ENCODE measurements around the gene ELP5.

Gene ELP5

DNA sequence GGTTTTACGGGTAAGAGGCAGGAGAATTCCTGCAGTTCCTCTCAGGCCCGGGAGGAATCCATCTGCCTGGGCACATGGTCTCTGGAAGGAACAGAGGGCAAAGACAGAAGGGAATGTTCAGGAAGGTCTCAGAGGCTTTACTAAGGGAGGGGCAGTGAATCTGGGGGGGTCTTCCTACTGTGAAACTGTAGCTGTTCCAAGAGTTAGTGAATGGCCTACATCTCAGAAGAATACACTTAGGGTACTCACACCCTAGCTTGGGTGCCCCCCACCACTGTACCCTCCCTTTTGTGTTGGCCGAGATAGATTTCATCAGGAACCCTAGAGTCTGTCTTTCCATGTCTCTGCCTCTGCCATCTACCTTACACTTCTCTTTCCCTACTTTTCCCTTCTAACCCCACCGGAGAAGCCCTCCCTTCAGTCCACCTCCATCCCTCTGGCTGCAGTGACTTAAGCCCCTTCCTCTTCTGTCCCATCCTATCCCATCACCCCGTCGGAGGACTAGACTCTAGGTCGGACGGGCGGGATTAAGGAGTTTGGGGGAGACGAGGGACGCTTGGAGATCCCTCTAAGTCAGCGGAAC, 32.7 kb upstream of the ELP5 start:
- DNase-seq: peak; percentile 30 to 35

DNA sequence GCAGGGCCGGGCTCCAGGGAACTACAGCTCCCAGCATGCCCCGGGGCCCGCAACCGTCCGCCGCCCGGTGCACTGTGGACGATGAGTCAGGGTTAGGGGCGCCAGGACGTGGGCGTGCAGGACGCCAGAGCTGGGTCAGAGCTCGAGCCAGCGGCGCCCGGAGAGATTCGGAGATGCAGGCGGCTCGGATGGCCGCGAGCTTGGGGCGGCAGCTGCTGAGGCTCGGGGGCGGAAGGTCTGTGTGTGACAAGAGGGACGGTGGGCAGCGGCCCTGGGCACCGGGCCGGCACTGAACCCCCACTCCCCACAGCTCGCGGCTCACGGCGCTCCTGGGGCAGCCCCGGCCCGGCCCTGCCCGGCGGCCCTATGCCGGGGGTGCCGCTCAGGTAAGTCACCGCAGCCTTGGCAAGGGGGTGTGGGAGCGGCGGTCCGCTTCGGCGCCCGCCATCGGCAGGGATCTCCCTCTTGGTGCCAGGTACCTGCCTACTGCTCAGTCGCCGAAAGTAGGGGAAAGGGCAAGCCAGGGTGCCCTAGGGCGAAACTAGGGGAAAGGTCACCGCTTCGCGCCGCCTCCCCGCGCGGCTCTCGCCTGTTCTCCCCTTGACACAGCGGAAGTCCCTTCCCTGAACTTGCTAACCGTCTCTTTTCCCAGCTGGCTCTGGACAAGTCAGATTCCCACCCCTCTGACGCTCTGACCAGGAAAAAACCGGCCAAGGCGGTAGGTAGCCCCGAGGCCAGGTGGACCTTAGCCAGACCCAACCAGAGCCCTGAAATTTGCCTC, 32.0 kb upstream of the ELP5 start, which contains the start of the genes ACADVL and DLG4:
TSS of gene ACADVL (plus strand) at position 127 of the 781 bp plus-strand sequence. CDS start at position 174, 47 bp downstream.
TSS of gene DLG4 (minus strand) at position 25 of the 781 bp plus-strand sequence.
- DNase-seq: no peak

DNA sequence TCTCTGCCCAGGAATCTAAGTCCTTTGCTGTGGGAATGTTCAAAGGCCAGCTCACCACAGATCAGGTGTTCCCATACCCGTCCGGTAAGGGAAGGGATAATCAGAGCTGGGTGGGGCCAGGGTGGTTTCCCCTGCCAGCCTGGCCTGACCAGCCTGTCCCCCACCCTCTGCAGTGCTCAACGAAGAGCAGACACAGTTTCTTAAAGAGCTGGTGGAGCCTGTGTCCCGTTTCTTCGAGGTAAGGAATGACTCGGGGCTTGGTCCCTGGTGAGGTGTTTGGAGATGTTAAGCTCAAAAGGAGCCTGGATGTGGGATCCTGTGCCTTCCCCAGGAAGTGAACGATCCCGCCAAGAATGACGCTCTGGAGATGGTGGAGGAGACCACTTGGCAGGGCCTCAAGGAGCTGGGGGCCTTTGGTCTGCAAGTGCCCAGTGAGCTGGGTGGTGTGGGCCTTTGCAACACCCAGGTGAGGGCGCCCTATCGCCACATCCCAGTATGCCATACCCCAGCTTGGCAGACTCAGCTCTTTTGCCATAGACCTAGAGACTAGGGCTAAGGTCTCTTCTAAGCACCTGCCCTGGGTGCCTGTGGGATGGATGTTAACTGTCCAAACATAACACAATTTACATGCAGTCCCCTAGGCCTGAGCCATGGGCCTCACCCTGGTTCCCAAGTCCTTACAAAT, 31.3 kb upstream of the ELP5 start:
- DNase-seq: peak; percentile 3 to 21

DNA sequence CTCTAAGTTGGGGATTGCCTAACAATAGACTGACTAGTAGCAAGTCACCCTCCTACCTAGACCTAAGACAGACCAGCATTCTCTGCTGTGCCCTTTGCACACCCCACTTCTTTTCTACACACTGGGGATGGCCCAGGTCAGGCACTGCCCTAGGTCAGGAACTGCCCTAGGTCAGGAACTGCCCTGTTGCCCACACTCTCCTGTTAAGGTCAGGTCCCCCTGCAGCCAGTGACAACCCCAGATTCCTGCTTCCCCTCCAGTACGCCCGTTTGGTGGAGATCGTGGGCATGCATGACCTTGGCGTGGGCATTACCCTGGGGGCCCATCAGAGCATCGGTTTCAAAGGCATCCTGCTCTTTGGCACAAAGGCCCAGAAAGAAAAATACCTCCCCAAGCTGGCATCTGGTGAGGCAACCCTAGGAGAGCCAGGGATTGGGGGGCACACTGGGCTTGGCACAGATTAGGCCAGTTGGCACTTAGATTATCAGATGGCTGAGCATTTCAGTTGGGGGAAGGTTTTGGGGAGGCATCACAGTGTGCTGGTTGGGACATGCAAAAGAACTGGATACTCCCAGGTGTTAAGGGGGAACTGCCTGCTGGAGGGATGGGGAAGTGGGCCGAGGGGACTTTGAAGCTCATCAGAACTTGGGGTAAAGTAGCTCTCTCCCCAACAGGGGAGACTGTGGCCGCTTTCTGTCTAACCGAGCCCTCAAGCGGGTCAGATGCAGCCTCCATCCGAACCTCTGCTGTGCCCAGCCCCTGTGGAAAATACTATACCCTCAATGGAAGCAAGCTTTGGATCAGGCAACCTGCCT, 30.5 kb upstream of the ELP5 start:
- DNase-seq: no peak

DNA sequence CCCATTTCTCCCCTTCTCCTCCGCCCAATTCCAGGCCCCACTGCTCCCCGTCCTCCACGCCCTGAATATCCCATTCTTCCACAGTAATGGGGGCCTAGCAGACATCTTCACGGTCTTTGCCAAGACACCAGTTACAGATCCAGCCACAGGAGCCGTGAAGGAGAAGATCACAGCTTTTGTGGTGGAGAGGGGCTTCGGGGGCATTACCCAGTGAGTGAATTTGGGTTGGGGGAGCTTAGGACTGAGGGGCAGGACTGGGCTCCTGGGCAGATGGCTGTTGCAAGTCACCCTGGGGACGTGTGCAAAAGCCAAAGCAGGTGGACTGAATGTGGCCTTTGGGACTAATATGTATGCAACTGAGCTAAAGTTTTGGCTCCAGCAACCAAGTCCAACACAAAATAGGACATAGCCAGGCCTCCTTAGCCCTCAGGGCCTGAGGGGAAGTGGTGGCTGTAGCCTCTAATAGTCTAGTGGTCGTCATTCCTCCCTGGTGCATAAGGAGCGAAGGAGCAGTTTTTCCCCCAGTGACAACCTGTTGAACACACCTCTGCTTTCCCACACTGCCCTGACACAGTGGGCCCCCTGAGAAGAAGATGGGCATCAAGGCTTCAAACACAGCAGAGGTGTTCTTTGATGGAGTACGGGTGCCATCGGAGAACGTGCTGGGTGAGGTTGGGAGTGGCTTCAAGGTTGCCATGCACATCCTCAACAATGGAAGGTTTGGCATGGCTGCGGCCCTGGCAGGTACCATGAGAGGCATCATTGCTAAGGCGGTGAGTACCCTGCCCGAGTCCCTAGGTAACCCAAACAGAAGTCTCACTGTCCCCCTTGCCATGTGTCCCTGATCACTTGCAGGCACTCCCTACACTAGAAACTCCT, 29.7 kb upstream of the ELP5 start:
- no peak for DNase-seq

DNA sequence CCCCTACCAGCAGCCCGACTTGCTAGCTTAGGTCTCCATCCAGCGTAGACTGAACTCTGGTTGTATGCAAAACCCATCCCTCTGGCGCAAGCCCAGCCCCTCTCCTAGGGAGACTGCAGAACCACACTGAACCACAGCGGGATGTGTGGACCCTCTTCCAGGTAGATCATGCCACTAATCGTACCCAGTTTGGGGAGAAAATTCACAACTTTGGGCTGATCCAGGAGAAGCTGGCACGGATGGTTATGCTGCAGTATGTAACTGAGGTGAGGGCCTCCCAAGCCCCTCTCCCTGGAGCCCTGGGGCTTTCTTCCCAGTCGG, 29.1 kb upstream of the ELP5 start:
- DNase-seq: no peak

DNA sequence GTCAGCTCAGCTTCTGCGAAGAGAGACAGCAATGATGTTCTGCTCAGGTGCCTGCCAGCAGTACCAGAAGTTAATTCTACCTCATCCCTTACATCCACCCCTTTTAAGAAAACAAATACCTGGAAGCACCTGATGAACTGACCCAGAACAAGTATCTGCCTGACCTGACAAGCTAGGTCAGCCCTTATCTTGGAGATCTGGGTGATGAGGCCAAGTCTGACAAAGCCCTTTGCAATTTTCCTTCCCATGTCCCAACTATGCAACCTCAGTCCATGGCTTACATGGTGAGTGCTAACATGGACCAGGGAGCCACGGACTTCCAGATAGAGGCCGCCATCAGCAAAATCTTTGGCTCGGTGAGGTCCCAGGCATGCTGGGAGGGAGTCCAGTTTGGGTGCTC, 28.6 kb upstream of the ELP5 start:
- no peak for DNase-seq

DNA sequence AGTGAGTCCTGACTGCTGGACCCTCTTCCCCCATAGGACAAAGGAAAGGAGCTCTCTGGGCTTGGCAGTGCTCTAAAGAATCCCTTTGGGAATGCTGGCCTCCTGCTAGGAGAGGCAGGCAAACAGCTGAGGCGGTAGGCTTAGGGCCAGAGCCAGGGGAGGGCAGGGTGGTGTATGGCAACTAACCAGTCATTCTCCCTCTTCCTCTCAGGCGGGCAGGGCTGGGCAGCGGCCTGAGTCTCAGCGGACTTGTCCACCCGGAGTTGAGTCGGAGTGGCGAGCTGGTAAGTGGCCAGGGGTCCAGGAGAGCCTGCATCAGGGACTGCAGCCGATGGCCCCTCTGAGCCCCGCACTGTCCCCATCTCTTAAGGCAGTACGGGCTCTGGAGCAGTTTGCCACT, 27.9 kb upstream of the ELP5 start:
- no peak for DNase-seq

DNA sequence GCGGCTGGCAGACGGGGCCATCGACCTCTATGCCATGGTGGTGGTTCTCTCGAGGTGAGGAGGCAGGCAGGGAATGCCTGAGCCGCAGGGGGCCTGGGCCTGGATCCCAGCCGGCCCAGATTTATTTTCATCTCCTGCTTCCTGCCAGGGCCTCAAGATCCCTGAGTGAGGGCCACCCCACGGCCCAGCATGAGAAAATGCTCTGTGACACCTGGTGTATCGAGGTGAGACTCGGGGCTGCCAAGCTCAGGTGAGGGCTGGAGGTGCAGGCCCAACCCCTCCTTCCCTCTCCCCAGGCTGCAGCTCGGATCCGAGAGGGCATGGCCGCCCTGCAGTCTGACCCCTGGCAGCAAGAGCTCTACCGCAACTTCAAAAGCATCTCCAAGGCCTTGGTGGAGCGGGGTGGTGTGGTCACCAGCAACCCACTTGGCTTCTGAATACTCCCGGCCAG, 27.3 kb upstream of the ELP5 start:
- no peak for DNase-seq

DNA sequence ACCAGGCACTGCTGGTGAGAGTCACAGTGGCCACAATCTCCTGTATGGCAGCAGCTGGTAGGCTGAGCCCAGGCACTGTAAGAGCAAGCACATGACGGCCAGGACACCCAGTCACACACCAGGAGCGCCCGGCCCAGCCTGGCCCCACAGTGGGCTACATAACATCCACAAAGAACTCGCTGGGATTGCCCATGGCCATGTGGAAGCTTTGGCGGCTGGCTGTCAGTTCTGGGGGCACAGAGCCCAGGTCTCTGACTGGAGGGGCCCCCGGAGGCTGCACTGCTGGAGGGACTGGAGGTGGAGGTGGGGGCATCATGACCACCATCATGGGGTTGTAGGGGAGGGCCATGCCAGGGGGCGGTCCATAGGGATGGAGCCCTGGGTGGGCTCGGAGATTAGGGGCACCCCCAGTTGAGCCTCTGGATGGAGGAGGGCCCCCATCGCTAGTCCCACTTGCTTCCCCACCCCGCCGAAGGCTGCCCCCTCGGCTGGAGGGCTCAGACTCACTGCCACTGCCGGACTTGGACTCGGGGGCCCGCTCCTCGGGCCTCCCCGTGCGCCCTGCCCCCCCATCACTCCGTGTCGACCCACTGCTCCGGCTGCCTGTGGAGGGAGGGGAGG, 26.2 kb upstream of the ELP5 start:
- no peak for DNase-seq

DNA sequence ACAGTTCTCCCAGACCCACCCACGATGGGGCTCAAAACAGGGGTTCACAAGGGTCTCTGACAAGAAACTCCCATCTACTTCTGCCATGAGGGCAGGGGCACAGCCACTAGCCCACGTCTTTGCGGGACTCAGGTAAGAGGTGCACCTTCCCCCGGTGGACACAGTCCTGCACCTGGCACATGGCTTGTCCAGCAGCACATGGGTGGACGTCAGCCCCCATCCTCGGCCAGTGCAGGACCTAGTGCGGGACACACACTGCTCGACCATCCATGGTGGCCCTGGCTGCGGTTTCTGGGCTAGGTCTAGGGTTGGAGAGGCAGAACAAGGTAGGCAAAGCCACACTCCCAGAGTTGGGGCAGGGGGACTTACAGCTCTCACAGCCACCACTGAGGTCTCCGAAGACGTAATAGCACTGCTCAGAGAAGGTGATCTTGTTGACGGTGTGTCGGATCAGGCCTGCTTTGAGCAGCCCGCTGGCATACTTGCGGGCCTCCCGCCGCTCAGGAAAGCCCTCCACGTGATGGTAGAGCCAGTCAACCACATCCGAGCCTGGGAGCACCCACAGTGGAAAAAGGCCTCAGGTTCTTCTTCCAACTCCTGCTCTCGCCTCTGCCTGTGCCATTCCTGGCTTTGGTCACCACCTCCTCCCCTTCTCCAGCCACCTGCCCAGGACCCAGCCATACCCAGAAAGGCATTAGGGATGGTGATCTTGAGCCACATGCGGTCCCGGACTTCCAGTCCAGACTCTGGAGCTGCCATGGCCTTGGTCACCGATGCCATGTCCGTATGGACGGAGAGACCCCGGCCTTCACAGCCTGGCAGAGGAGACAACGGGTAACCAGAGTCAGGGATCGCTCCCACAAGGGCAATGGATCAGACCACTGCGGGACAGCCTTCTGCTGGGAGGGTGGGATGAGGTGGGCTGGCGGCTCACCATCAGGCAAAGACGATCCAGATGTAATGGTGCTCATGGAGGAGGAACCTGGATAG, 25.0 kb upstream of the ELP5 start:
- no peak for DNase-seq

DNA sequence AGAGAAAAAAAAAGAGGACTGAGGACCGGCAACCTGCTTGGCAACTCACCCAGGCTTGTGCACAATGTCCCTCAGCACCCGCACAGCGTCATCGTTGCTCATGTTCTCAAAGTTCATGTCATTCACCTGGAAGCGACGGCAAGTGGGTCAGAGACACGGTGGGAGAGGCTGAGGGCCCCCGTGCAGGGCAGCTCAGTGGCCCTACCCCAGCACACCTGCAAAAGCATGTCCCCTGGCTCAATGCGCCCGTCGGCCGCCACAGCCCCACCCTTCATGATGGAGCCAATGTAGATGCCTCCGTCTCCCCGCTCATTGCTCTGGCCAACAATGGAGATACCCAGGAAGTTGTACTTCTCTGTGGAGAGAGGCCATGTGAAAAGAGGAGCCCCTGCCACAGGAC, 23.1 kb upstream of the ELP5 start:
- DNase-seq: no peak

DNA sequence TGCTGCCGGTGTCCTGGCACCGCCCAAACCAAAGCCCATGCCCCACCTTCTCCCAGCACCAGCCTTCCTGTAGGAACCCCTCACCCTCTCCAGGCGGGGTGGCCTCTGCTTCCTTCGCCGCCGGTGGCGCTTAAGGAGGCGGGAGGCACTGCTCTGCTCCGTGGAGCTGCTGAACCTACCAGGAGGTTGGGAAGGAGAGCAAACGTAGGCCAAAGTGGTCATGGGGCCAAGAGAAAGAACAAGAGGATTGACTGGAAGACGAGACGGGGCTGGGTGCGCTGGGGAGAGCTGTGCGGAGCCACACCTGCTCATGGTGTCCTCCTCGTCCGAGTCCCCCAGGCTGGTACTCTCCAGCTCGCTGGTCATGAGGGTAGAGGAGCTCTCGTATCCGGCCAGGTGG, 22.5 kb upstream of the ELP5 start:
- no peak for DNase-seq

DNA sequence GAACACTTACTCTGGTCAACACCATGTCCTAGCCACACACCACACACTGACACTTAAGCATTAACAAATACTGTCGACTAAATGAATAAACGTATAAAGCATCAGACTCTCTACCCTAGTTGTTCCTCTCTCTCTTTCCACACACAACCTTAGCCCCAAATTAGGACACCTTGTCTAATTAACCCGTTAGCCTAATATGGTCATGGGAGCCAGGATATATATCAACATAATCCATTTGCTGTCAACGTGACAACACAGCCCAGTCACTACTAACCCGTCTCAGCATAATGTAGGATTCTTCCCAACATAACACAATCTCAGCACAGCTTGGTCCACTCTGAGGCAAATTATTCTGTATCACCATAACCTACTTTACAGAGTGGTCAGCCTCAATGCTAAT, 19.9 kb upstream of the ELP5 start:
- no peak for DNase-seq

DNA sequence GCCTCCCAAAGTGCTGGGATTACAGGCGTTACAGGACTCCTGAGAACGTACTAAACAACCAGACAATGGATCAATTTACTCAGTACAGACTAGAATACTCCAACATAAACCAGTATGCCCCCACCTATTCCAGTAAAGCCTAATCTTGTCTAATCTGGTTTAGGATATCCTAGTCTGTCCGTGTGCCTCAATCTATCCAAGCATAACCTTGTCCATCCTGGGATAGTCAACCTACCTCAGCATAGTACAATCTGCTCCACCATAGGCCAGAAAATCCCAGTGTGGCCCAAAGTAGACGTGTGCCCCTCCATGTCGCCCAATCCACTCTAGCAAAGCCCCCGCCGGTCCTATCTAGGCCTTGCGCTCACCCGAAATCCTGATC, 18.3 kb upstream of the ELP5 start:
- no peak for DNase-seq

DNA sequence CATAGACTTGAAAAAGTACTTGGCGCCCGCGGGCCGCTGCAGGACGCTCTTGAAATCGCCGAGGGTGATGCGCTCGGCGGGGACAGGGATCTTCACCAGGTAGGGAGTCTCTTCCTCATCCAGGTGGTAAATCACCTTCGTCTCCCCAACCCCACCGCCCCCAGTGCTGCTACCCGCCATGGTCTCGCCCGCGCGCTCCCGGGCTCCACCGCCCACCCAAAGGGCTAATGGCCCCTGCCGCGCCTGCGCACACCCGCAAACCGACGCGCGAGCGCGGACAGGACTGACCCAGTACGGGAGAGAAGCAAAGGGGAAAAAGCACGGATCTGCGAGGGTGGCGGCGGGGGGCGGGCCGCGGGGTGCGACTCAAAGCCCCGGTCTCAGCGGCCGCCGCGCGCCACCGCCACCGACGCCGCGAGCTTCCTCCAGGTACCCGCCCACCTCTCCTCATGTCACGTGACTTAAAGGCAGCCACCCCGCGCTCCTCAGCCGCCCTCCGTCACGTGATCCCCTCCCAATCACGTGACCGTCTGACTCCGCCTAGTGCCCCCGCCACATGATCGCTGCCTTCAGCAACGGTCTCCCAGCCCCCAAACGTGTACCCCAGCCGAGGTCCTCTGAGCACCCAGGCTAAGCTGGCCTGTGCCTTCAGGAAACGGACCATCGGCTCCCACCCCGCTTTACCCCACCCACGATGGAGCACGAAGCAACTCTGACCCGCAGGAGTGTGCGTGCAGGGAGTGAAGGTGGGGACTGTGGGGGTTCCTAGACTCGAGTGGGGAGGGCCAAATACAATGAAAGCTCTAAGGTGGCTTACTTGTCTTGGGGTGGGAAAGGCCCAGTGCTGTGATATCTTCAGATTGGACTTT, 17.7 kb upstream of the ELP5 start, which contains the start of gene DVL2:
TSS of gene DVL2 (minus strand) at position 435 of the 869 bp plus-strand sequence. CDS start at position 180, 255 bp downstream.
- DNase-seq: peak; percentile 53 to 64

DNA sequence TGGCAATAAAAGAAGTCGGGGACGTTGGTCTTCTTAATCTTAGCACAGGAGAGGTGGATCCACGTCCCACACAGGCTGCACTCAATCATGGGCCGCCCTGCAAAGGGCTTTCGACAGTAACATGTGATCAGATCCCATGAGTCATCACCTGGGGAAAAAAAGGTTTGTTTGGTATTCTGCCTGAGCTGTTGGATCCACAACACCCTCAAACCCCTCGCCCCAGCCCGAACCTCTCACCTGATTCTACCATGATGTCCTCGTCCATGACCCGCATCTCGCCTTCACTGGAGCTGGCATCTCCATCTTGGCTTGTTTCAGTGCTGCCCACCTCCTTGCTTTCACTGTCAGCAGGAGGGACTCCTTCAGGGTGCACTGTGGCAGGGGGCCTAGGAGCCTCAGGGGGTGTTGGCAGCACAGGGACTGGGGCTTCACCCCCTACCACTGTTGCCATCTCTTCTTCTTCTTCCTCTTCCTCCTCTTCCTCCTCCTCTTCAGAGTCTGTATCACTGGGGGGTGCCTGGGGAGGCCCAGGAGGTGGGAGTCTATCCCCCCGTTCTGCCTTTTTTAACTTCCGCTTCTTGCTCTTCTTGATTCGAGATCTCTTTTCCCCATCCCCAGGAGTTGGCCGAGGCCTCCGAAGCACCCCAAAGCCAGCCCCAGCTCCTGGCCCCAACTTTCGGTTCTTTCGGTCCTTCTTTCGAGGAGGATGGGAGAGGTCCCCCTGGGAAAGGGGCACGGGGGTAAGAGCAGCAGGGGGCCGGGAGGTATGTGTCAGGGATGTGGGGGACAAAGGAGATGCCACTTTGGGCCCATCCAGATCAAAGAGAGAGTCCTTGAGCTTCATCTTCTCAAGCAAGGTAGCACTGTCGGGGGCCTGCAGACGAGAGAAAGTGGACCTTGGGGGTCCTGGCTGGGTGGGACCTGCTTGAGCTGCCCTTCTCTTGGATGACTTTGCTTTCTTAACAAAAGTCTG, 16.0 kb upstream of the ELP5 start:
- DNase-seq: no peak

DNA sequence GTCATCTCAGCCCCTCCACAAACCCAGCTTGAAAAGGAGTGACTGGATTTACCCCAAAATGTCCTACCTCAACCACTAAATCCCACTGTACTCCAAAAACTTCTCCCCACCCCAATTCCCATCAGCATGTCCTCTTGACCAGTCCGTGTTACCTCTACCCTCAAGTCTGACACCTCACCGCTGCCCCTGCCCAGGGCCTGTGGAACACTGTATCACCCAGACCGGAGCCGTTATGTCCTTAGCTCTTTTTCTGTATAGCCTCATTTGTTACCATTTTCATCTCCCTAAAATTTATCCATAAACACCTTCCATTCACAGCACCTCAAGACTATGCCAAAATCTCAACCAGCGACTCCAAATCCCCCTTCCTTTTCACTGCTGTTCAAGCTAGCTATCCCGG, 15.2 kb upstream of the ELP5 start:
- no peak for DNase-seq
